Thoracic aorta (tissue), 2 donors: ENCODE data around the gene CYRIA. TPM values are rescaled to one million over a fixed set of nuclear protein-coding genes. Genes with fewer than 3 reads are reported as not detected.

ENCODE experiments used
- ATAC-seq: fragments of 150-250 bp; one replicate; pipeline ENCODE4 v1.8.0; 2017; ENCODE audit warnings: low read depth; ENCODE audit not compliant: insufficient number of reproducible peaks, low FRiP score
- DNase-seq: peaks from one replicate; pipeline ENCODE4 v3.0.0-alpha.2; 2020; ENCODE audit warnings: low spot score
- H3K27ac ChIP-seq, 2 donors: fragments of 200-600 bp; sonication (generic); 1 replicate in 1 of 2; 2 replicates in 1 of 2; pipeline ENCODE4 v1.5.1; 2016; ENCODE audit warnings: mild to moderate bottlenecking in 2 of 2, moderate library complexity in 2 of 2
- H3K27me3 ChIP-seq: fragments of 200-600 bp; sonication (generic); replicated peaks from 2 replicates; pipeline ENCODE4 v1.6.0; 2016; ENCODE audit warnings: mild to moderate bottlenecking; ENCODE audit not compliant: insufficient read depth
- H3K36me3 ChIP-seq: fragments of 200-600 bp; sonication (generic); one replicate; pipeline ENCODE4 v1.5.1; 2016
- H3K4me1 ChIP-seq, 2 donors: fragments of 200-600 bp; sonication (generic); 1 replicate in 1 of 2; 2 replicates in 1 of 2; pipeline versions ENCODE4 v1.5.1 to v1.6.0; 2016; ENCODE audit warnings: low read depth in 2 of 2, mild to moderate bottlenecking in 1 of 2; ENCODE audit not compliant: control insufficient read depth in 1 of 2
- H3K4me3 ChIP-seq: fragments of 200-600 bp; sonication (generic); 2 replicates; pipeline ENCODE4 v1.5.1; 2016; ENCODE audit warnings: mild to moderate bottlenecking
- H3K9me3 ChIP-seq: fragments of 200-600 bp; sonication (generic); 2 replicates; pipeline ENCODE4 v1.5.1; 2016
- CTCF ChIP-seq: fragments of 200-600 bp; sonication (generic); IDR thresholded peaks from one replicate; pipeline ENCODE4 v1.5.1; 2019; ENCODE audit warnings: antibody characterized with exemption
- total RNA-seq, 2 donors: library from RNA; depleted of rRNA; stranded (reverse); fragments of >200 nt; gene quantifications; one replicate each; pipeline versions ENCODE4 v1.1.0 to v1.2.3, GENCODE V29; 2016

The CYRIA gene
- total RNA-seq, 2 donors from 2014 or later: 5.6 to 12.5 TPM

DNA sequence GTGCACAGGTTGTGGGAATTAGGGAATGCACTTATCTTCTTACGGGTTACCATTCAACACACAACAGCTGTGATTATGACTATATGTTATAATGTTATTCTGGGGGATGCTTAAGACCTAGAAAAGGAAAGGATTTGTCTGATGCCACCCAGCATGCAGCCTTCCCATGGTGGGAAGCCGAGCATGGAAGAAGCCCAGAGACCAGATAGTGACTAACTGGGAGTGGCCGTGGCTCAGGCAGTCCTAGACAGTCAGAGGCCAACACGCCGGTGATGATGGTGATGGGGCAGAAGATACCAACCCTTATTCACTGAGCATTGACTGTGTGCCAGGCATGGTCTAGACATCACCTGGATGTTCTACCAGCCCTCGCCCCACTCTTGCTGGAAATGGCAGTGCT lies 35.9 kb downstream of the CYRIA start:
- no peak for TF ChIP-seq CTCF
- H3K27ac ChIP-seq: no peak overlapping the region
- no peaks in the 10 kb centered on the region for H3K27me3 ChIP-seq
- no peaks in the 10 kb centered on the region for H3K9me3 ChIP-seq
- no peak for ATAC-seq
- no peak overlapping the region for H3K4me3 ChIP-seq
- no peaks in the 10 kb centered on the region for H3K36me3 ChIP-seq
- DNase-seq: no peak
- peaks cover 6 to 8% of the 10 kb centered on the region in 2 donors for H3K4me1 ChIP-seq

- TF ChIP-seq CTCF: no peak
- no peak overlapping the region for H3K27ac ChIP-seq
- no peak overlapping the region for H3K4me3 ChIP-seq
- H3K36me3 ChIP-seq: no peaks in the 10 kb centered on the region
- no peaks in the 10 kb centered on the region for H3K27me3 ChIP-seq
- ATAC-seq: no peak
- H3K4me1 ChIP-seq: peaks cover 8 to 14% of the 10 kb centered on the region in 2 donors
- no peaks in the 10 kb centered on the region for H3K9me3 ChIP-seq
- DNase-seq: no peak
Measured at GRCh38 chr2:16629044-16629443, 36.6 kb downstream of the CYRIA start.

- no peak for TF ChIP-seq CTCF
- H3K9me3 ChIP-seq: no peaks in the 10 kb centered on the region
- no peaks in the 10 kb centered on the region for H3K27me3 ChIP-seq
- H3K4me3 ChIP-seq: no peak overlapping the region
- ATAC-seq: no peak
- H3K27ac ChIP-seq: no peak overlapping the region
- DNase-seq: no peak
- no peaks in the 10 kb centered on the region for H3K36me3 ChIP-seq
- peaks cover 8 to 14% of the 10 kb centered on the region in 2 donors for H3K4me1 ChIP-seq
Measured at GRCh38 chr2:16628314-16628713, 37.3 kb downstream of the CYRIA start.

- Histone ChIP-seq H3K4me3 (no peak overlapping the region), H3K4me1 (peaks cover 8 to 14% of the 10 kb centered on the region in 2 donors), H3K9me3 (no peaks in the 10 kb centered on the region), H3K36me3 (no peaks in the 10 kb centered on the region), H3K27me3 (no peaks in the 10 kb centered on the region), H3K27ac (no peak overlapping the region)
- no peak for TF ChIP-seq CTCF
- DNase-seq: no peak
- no peak for ATAC-seq
Measured at GRCh38 chr2:16626997-16627605, 38.5 kb downstream of the CYRIA start.

DNA sequence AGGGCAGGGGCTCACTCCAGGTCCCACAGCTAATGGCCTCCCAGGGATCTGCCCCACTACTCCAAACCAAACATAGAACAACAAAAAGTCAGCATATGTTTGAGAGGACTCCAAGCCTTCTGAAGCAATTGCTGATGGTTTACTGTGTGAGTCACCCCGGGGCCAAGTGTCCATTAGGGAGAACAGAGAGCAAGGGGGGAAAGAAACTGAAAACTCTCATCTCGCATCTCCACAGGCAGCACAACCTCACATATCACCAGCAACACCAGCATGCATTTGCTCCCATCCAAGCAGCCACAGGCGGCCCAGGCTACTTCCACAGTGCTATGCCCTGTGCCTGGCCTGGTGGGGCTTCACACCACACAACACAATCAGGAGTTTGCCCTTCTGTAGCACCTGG lies 39.1 kb downstream of the CYRIA start:
- ATAC-seq (no peak), DNase-seq (no peak)
- Histone ChIP-seq H3K36me3 (no peaks in the 10 kb centered on the region), H3K4me1 (peaks cover 8 to 14% of the 10 kb centered on the region in 2 donors), H3K27ac (no peak overlapping the region), H3K4me3 (no peak overlapping the region), H3K27me3 (no peaks in the 10 kb centered on the region), H3K9me3 (no peaks in the 10 kb centered on the region)
- no peak for TF ChIP-seq CTCF
